HFFc6 (cell line): ENCODE results near the gene FBN1. TPM values are rescaled to one million over a fixed set of nuclear protein-coding genes. Genes with fewer than 3 reads are reported as not detected.

Experiments
- DNase-seq: peaks from one replicate; pipeline ENCODE4 v3.0.0-alpha.2; 2018
- H3K27ac Mint-ChIP-seq: 2 replicates; pipeline ENCODE4 v1.8.0; 2020; ENCODE audit warnings: mild to moderate bottlenecking, mixed read lengths
- H3K27me3 Mint-ChIP-seq: 2 replicates; pipeline ENCODE4 v1.8.0; 2021; ENCODE audit warnings: mild to moderate bottlenecking, moderate library complexity, mixed read lengths; ENCODE audit not compliant: insufficient read depth
- H3K36me3 Mint-ChIP-seq: 2 replicates; pipeline ENCODE4 v1.8.0; 2021; ENCODE audit warnings: low read depth, mixed read lengths
- H3K4me1 Mint-ChIP-seq: 2 replicates; pipeline ENCODE4 v1.8.0; 2020; ENCODE audit warnings: low read depth, mixed read lengths
- H3K4me3 Mint-ChIP-seq: 2 replicates; pipeline ENCODE4 v1.8.0; 2020; ENCODE audit warnings: mild to moderate bottlenecking, moderate library complexity, mixed read lengths
- H3K9me3 Mint-ChIP-seq: 2 replicates; pipeline ENCODE4 v1.8.0; 2020; ENCODE audit warnings: mild to moderate bottlenecking, mixed read lengths
- CTCF ChIP-seq: fragments of 200-600 bp; sonication (generic); IDR thresholded peaks from 2 replicates; pipeline ENCODE4 v1.5.0; 2021; ENCODE audit warnings: antibody characterized with exemption, mild to moderate bottlenecking
- total RNA-seq, 6 experiments: library from RNA; stranded (reverse); fragmentation: NEBNext Ultra II Directional; extraction: Animal tissue kit (Norgen Biotek cat#: 25700); gene quantifications; 2 replicates in 1 of 6; 3 replicates in 5 of 6; pipeline ENCODE4 v1.2.3, GENCODE V29; 2021

The FBN1 gene
- total RNA-seq, 6 experiments from 2014 or later = 584 to 754 (median 609) TPM

DNA sequence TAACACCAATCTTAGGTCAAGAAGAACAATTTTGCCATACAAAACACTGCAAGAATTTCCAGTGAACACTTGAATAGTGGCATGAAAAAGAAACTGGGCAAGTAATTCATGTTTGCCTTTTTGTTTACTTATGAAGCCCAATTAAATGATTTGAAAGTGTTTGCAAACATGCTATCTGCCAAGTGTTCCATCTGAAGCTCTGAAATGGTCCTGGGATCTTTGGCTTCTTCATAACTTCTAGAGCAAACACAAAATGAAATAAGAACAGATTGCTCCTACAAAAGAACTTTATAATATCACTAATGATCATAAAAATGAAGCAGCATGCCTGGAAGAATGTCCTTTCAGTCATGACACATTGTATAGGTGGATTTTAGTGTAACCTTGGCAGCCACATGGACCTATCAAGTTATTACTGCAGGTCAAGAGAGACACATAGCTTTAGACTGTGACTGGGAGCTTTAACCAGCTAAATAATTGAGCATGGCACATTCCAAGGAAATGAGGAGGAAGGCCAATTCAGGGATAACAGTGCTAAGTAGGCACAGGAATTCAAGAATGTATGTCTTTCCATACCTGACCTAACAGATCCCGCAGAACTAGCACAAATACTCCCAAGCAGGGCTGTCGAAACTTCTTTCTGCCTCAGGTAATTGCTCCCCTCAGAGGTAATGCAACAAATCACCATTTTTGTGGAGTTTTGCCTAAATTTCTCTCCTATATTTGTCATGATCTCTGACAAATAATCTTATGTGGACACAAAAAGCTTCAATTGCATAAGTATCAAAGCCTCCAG is 169.7 kb downstream of the FBN1 start:
- Mint-ChIP-seq H3K4me3 (peak overlapping the region; percentile 45; the same call in 1 of the 2 replicates), H3K4me1 (peaks cover 72% of the 10 kb centered on the region), H3K27ac (peak overlapping the region; percentile 74), H3K9me3 (peaks cover 5% of the 10 kb centered on the region; the same call in 1 of the 2 replicates), H3K27me3 (peaks cover 22% of the 10 kb centered on the region), H3K36me3 (peaks cover 74% of the 10 kb centered on the region)
- TF ChIP-seq CTCF = no peak
- DNase-seq = peak; percentile 50

- Mint-ChIP-seq H3K27ac (peak overlapping the region; percentile 48), H3K9me3 (peaks cover 5% of the 10 kb centered on the region; the same call in 1 of the 2 replicates), H3K4me1 (peaks cover 86% of the 10 kb centered on the region), H3K4me3 (peak overlapping the region; percentile 46; the same call in 1 of the 2 replicates), H3K36me3 (peaks cover 80% of the 10 kb centered on the region), H3K27me3 (peaks cover 33% of the 10 kb centered on the region)
- TF ChIP-seq CTCF = no peak
- DNase-seq = no peak
These were observed 171.8 kb downstream of the FBN1 start for GRCh38 chr15:48473667-48474066.

DNA sequence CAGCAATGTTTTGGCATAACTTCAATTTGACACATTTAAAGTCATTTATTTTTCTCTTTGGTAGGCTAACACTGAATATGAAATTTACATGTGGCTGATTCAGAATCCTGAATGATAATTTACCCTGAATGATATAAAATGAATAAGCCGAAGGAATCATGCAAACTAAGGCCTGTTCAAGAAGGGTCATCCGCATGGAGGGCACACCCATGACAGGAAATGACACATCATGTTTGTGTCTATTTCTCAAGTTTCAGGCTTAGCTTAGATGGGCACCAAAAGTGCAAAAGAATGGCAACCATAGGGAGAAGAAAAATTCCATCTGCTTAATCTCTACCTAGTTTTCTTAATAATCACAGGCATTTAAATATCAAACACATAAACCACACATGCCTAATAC is 172.8 kb downstream of the FBN1 start:
- peak overlapping the region; percentile 80 for H3K27ac Mint-ChIP-seq
- peaks cover 83% of the 10 kb centered on the region for H3K4me1 Mint-ChIP-seq
- peaks cover 35% of the 10 kb centered on the region for H3K27me3 Mint-ChIP-seq
- peak; percentile 36 for DNase-seq
- H3K9me3 Mint-ChIP-seq = peaks cover 5% of the 10 kb centered on the region; the same call in 1 of the 2 replicates
- H3K36me3 Mint-ChIP-seq = peaks cover 82% of the 10 kb centered on the region
- no peak for TF ChIP-seq CTCF
- peak overlapping the region; percentile 51 for H3K4me3 Mint-ChIP-seq

DNA sequence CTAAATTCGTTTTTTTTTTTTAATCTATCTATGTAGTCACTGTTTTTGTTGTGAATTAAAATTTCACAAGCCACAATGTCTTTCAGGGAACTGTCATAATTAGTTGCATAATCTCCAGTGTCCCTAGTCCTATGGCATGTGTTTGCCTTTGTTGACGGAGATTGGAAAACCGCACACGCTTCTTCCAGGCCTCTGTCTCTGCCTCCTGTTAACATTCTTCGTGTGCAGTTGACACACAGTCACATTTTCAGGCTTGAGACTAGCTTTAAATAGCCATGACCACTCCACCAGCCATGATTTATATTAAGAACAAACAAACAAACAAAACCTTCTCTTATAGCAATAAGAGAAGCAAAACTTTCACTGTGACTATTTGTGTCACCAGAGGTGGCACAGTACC is 174.4 kb downstream of the FBN1 start:
- Mint-ChIP-seq H3K27ac (peak overlapping the region; percentile 80), H3K4me3 (peak overlapping the region; percentile 47; the same call in 1 of the 2 replicates), H3K4me1 (peaks cover 81% of the 10 kb centered on the region), H3K36me3 (peaks cover 90% of the 10 kb centered on the region), H3K9me3 (peaks cover 5% of the 10 kb centered on the region; the same call in 1 of the 2 replicates), H3K27me3 (peaks cover 36% of the 10 kb centered on the region)
- no peak for TF ChIP-seq CTCF
- DNase-seq = no peak

DNA sequence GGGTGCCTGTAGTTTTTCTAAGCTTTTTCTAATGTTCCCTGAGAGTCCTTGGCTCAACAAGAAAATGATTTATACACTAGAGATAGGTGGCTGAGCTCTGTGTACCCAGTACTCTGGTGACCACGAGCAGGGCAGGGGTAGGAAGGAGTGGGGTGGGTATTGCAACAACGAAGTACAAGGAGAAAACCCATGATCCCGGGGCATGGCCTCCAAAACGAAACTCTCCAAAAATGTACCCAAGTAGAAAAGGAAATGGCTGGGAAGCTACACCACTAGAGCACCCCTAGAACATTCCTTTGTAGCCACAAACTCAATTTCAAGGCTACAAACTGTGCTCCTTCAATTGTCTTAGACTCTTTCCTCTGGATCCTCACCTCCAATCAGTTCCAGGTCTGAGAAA is 175.4 kb downstream of the FBN1 start:
- Mint-ChIP-seq H3K9me3 (peaks cover 5% of the 10 kb centered on the region; the same call in 1 of the 2 replicates), H3K27me3 (peaks cover 36% of the 10 kb centered on the region), H3K4me1 (peaks cover 81% of the 10 kb centered on the region), H3K4me3 (peak overlapping the region; percentile 47; the same call in 1 of the 2 replicates), H3K27ac (peak overlapping the region; percentile 80), H3K36me3 (peaks cover 90% of the 10 kb centered on the region)
- no peak for DNase-seq
- no peak for TF ChIP-seq CTCF
